ENCODE measurements around the gene C17orf58.

DNA sequence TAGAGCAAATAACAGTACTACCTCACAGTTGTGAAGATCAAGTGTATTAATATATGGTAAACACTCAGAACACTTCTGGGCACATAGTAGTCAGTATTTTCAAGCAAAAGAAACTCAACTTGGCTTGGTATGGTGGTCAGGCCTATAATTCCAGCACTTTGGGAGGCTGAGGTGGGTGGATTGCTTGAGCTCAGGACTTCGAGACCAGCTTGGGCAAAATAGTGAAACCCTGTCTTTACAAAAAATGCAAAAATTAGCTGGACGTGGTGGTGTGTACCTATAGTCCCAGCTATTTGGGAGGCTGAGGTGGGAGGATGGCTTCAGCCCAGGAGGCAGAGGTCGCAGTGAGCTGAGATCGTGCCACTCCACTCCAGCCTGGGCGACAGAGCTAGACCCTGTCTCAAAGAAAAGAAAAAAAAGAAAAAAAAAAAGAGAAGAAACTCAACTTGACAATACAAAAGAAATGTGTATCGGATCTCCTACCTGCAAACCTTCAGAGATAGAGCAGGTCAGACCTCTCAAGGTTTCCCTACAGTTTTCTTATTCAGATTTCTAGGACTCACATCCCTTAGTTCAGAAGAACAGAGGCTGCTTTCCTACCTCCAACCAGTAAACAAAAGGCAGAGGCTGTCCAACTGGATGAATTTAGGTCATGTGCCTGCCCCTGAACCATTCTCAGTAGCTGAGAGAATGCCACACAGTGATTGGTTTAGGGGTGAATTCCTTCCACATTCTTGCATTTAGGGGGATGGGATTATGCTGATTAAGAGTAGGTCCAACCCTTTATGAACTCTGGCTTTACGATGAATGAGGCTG, 37.6 kb upstream of the C17orf58 start:
- no peak for TF ChIP-seq EZH2 (IDR thresholded peaks at IDR 0.05; ENCODE audit: low read depth, unreplicated experiment)
- TF ChIP-seq, protein P1, sequence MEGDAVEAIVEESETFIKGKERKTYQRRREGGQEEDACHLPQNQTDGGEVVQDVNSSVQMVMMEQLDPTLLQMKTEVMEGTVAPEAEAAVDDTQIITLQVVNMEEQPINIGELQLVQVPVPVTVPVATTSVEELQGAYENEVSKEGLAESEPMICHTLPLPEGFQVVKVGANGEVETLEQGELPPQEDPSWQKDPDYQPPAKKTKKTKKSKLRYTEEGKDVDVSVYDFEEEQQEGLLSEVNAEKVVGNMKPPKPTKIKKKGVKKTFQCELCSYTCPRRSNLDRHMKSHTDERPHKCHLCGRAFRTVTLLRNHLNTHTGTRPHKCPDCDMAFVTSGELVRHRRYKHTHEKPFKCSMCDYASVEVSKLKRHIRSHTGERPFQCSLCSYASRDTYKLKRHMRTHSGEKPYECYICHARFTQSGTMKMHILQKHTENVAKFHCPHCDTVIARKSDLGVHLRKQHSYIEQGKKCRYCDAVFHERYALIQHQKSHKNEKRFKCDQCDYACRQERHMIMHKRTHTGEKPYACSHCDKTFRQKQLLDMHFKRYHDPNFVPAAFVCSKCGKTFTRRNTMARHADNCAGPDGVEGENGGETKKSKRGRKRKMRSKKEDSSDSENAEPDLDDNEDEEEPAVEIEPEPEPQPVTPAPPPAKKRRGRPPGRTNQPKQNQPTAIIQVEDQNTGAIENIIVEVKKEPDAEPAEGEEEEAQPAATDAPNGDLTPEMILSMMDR (conservative IDR thresholded peaks at IDR 0.05; ENCODE audit: low read depth in 2 of 2), result no peak
- TF ChIP-seq, protein P2, sequence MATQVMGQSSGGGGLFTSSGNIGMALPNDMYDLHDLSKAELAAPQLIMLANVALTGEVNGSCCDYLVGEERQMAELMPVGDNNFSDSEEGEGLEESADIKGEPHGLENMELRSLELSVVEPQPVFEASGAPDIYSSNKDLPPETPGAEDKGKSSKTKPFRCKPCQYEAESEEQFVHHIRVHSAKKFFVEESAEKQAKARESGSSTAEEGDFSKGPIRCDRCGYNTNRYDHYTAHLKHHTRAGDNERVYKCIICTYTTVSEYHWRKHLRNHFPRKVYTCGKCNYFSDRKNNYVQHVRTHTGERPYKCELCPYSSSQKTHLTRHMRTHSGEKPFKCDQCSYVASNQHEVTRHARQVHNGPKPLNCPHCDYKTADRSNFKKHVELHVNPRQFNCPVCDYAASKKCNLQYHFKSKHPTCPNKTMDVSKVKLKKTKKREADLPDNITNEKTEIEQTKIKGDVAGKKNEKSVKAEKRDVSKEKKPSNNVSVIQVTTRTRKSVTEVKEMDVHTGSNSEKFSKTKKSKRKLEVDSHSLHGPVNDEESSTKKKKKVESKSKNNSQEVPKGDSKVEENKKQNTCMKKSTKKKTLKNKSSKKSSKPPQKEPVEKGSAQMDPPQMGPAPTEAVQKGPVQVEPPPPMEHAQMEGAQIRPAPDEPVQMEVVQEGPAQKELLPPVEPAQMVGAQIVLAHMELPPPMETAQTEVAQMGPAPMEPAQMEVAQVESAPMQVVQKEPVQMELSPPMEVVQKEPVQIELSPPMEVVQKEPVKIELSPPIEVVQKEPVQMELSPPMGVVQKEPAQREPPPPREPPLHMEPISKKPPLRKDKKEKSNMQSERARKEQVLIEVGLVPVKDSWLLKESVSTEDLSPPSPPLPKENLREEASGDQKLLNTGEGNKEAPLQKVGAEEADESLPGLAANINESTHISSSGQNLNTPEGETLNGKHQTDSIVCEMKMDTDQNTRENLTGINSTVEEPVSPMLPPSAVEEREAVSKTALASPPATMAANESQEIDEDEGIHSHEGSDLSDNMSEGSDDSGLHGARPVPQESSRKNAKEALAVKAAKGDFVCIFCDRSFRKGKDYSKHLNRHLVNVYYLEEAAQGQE (IDR thresholded peaks at IDR 0.05; ENCODE audit: unreplicated experiment), result no peak
